Astrocyte (in vitro differentiated cells and primary cell): ENCODE data around the gene FAM3D. TPM values are rescaled to one million over a fixed set of nuclear protein-coding genes. Genes with fewer than 3 reads are reported as not detected.

Experiments used
- DNase-seq: peaks from one replicate; pipeline ENCODE4 v3.0.0-alpha.2; 2010; ENCODE audit warnings: low read depth
- FAIRE-seq: peaks from 2 replicates; lab custom pipeline; 2011; peaks lifted over from hg19 to GRCh38; lab: Jason Lieb, UNC
- H2AFZ ChIP-seq: 2 replicates; pipeline ENCODE4 v1.6.0; 2012; ENCODE audit warnings: low read depth, low read length, inconsistent platforms
- H3K27ac ChIP-seq: 2 replicates; pipeline ENCODE4 v1.5.1; 2011; ENCODE audit warnings: low read depth, low read length, inconsistent platforms
- H3K27me3 ChIP-seq: 2 replicates; pipeline ENCODE4 v1.6.0; 2011; ENCODE audit warnings: low read length, inconsistent platforms; ENCODE audit not compliant: insufficient read depth
- H3K36me3 ChIP-seq: 2 replicates; pipeline ENCODE4 v1.5.1; 2011; ENCODE audit warnings: low read length, inconsistent platforms; ENCODE audit not compliant: insufficient read depth
- H3K4me1 ChIP-seq: 2 replicates; pipeline ENCODE4 v1.5.1; 2011; ENCODE audit warnings: low read length, inconsistent platforms; ENCODE audit not compliant: insufficient read depth
- H3K4me2 ChIP-seq: 2 replicates; pipeline ENCODE4 v1.6.0; 2012; ENCODE audit warnings: low read length, inconsistent platforms
- H3K4me3 ChIP-seq: 2 replicates; pipeline ENCODE4 v1.5.1; 2011; ENCODE audit warnings: low read depth, mild to moderate bottlenecking, low read length, inconsistent platforms; ENCODE audit not compliant: insufficient read depth
- H3K79me2 ChIP-seq: 2 replicates; pipeline ENCODE4 v1.6.0; 2012; ENCODE audit warnings: mild to moderate bottlenecking, low read length, inconsistent platforms; ENCODE audit not compliant: insufficient read depth
- H3K9ac ChIP-seq: 2 replicates; pipeline ENCODE4 v1.6.0; 2012; ENCODE audit warnings: mild to moderate bottlenecking, low read length, inconsistent platforms
- H3K9me3 ChIP-seq: 2 replicates; pipeline ENCODE4 v1.5.1; 2012; ENCODE audit warnings: low read depth, mild to moderate bottlenecking, low read length, inconsistent platforms; ENCODE audit not compliant: insufficient read depth
- H4K20me1 ChIP-seq: 2 replicates; pipeline ENCODE4 v1.6.0; 2012; ENCODE audit warnings: low read length, inconsistent platforms; ENCODE audit not compliant: insufficient read depth
- H3K27ac Mint-ChIP-seq: one replicate; pipeline ENCODE4 v1.8.0; 2021; ENCODE audit warnings: mild to moderate bottlenecking, mixed read lengths; ENCODE audit not compliant: unreplicated experiment
- H3K27me3 Mint-ChIP-seq: one replicate; pipeline ENCODE4 v1.8.0; 2021; ENCODE audit warnings: low read depth, mixed read lengths; ENCODE audit not compliant: unreplicated experiment
- H3K36me3 Mint-ChIP-seq: one replicate; pipeline ENCODE4 v1.8.0; 2021; ENCODE audit warnings: low read depth, mixed read lengths; ENCODE audit not compliant: unreplicated experiment
- H3K4me1 Mint-ChIP-seq: one replicate; pipeline ENCODE4 v1.8.0; 2021; ENCODE audit warnings: low read depth, mixed read lengths; ENCODE audit not compliant: unreplicated experiment
- H3K4me3 Mint-ChIP-seq: one replicate; pipeline ENCODE4 v1.8.0; 2021; ENCODE audit warnings: mild to moderate bottlenecking, moderate library complexity, mixed read lengths; ENCODE audit not compliant: unreplicated experiment
- H3K9me3 Mint-ChIP-seq: one replicate; pipeline ENCODE4 v1.8.0; 2021; ENCODE audit warnings: mild to moderate bottlenecking, mixed read lengths; ENCODE audit not compliant: unreplicated experiment
- CTCF ChIP-seq: IDR thresholded peaks from 2 replicates; pipeline ENCODE4 v1.5.1; 2011; ENCODE audit warnings: low read depth, mild to moderate bottlenecking, inconsistent platforms, low read length, moderate library complexity; ENCODE audit not compliant: insufficient read depth
- EZH2 ChIP-seq: IDR thresholded peaks from 2 replicates; pipeline ENCODE4 v1.6.1; 2012; ENCODE audit warnings: mild to moderate bottlenecking, low read length, inconsistent platforms; ENCODE audit not compliant: insufficient read depth
- total RNA-seq: library from RNA; stranded (reverse); gene quantifications from 2 replicates; pipeline ENCODE4 v1.2.1, GENCODE V29; 2021

Gene FAM3D
- total RNA-seq, 1 donor from 2014 or later, result not detected

DNA sequence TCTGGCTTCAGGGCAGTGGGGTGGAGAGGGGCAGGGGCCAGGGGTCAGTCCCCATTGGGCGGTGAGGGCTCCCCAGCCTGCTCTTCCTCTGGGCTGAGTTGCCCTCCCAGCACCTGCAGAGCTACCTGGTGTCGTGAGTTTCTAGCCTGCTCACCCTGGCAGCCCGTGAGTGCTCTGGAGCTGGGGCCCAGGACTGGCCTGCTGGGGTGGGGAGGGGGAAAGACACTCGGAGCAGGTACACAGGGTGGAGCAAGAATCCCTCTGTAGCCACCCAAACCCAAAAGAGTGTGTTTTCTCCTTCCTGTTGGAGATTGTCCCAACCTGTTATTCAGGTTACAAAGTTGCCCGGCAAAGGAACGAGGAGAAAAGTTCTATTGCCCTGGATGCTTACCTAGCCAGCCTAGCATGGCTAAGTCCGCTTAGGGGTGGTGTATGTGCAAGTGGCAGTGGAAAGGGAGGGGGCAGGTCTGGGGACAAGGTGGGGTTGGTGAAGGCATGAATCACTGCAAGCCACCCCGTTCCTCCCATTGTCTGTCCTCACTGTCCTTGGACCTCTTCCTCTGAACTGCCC, 8.9 kb downstream of the FAM3D start:
- no peak for DNase-seq
- no peak overlapping the region for H3K4me3 ChIP-seq
- Mint-ChIP-seq H3K4me1 (no peaks in the 10 kb centered on the region), H3K9me3 (peaks cover 14% of the 10 kb centered on the region), H3K27ac (no peak overlapping the region), H3K4me3 (no peak overlapping the region), H3K27me3 (peaks cover 45% of the 10 kb centered on the region), H3K36me3 (no peaks in the 10 kb centered on the region)
- H3K27me3 ChIP-seq, result no peaks in the 10 kb centered on the region
- no peak overlapping the region for H2AFZ ChIP-seq
- H3K36me3 ChIP-seq, result no peaks in the 10 kb centered on the region
- H3K9me3 ChIP-seq, result no peaks in the 10 kb centered on the region
- no peaks in the 10 kb centered on the region for H4K20me1 ChIP-seq
- H3K9ac ChIP-seq, result no peak overlapping the region
- TF ChIP-seq CTCF (no peak), EZH2 (no peak)
- no peak overlapping the region for H3K27ac ChIP-seq
- H3K4me2 ChIP-seq, result no peak overlapping the region
- no peaks in the 10 kb centered on the region for H3K79me2 ChIP-seq
- H3K4me1 ChIP-seq, result no peaks in the 10 kb centered on the region
- FAIRE-seq, result no peak

GRCh38 chr3:58657036-58657520, 9.5 kb downstream of the FAM3D start:
- H3K36me3 Mint-ChIP-seq, result no peaks in the 10 kb centered on the region
- Histone ChIP-seq H3K9me3 (no peaks in the 10 kb centered on the region), H2AFZ (no peak overlapping the region), H3K4me3 (no peak overlapping the region), H3K27me3 (peaks cover under 1% of the 10 kb centered on the region), H3K36me3 (no peaks in the 10 kb centered on the region), H3K79me2 (no peaks in the 10 kb centered on the region), H3K9ac (no peak overlapping the region), H3K27ac (no peak overlapping the region), H3K4me2 (no peak overlapping the region), H3K4me1 (no peaks in the 10 kb centered on the region), H4K20me1 (no peaks in the 10 kb centered on the region)
- peaks cover 47% of the 10 kb centered on the region for H3K27me3 Mint-ChIP-seq
- H3K4me1 Mint-ChIP-seq, result no peaks in the 10 kb centered on the region
- TF ChIP-seq EZH2, result no peak
- TF ChIP-seq CTCF, result no peak
- peaks cover 14% of the 10 kb centered on the region for H3K9me3 Mint-ChIP-seq
- H3K4me3 Mint-ChIP-seq, result no peak overlapping the region
- no peak overlapping the region for H3K27ac Mint-ChIP-seq
- DNase-seq (no peak), FAIRE-seq (no peak)

DNA sequence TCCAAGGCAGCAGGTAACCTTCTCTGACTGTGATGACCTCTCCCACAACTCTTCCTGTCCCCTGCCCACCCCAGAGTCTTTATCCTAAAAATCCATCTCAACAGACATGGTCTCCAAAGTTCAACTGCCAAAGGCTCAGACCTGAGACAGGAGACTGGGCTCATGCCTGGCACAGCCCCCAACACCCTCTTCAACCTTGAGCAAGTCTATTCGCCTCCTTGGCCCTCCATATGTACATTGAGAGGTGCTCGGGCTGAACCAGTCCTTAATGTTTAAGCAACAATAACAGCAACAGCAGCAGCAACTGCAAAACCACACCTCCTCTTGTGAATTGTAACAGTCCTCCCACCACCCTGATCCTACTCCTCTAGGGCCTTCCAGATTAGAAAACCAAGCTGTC, 9.9 kb downstream of the FAM3D start:
- H3K27ac ChIP-seq, result no peak overlapping the region
- FAIRE-seq, result no peak
- no peak overlapping the region for H3K4me3 ChIP-seq
- no peaks in the 10 kb centered on the region for H3K79me2 ChIP-seq
- H3K9me3 ChIP-seq, result no peaks in the 10 kb centered on the region
- no peak overlapping the region for H3K27ac Mint-ChIP-seq
- no peaks in the 10 kb centered on the region for H3K4me1 Mint-ChIP-seq
- H3K36me3 Mint-ChIP-seq, result no peaks in the 10 kb centered on the region
- DNase-seq, result no peak
- peaks cover 14% of the 10 kb centered on the region for H3K9me3 Mint-ChIP-seq
- H3K9ac ChIP-seq, result no peak overlapping the region
- TF ChIP-seq EZH2, result no peak
- TF ChIP-seq CTCF, result no peak
- H3K27me3 ChIP-seq, result peaks cover 2% of the 10 kb centered on the region
- H2AFZ ChIP-seq, result no peak overlapping the region
- H3K4me3 Mint-ChIP-seq, result no peak overlapping the region
- H3K4me2 ChIP-seq, result no peak overlapping the region
- no peaks in the 10 kb centered on the region for H3K36me3 ChIP-seq
- H4K20me1 ChIP-seq, result no peaks in the 10 kb centered on the region
- peaks cover 47% of the 10 kb centered on the region for H3K27me3 Mint-ChIP-seq
- H3K4me1 ChIP-seq, result no peaks in the 10 kb centered on the region
